HTR-8/SVneo (cell line): ENCODE results near the gene CYTH2.
"Not testable (repeated sequence)": the region's sequence is repeated elsewhere in the genome, so short reads cannot be mapped to it uniquely, and the experiment has no call there.

Source experiments
- DNase-seq: peaks from one replicate; pipeline ENCODE4 v3.0.0; 2011; ENCODE audit warnings: low spot score, mixed read lengths; ENCODE audit not compliant: insufficient read length
- FAIRE-seq: peaks from 2 replicates; lab custom pipeline; 2011; peaks lifted over from hg19 to GRCh38; lab: Jason Lieb, UNC

CYTH2 gene

GRCh38 chr19:48510421-48511268 lies 41.5 kb downstream of the CYTH2 start:
- FAIRE-seq = peak; percentile 72
- no peak for DNase-seq

DNA sequence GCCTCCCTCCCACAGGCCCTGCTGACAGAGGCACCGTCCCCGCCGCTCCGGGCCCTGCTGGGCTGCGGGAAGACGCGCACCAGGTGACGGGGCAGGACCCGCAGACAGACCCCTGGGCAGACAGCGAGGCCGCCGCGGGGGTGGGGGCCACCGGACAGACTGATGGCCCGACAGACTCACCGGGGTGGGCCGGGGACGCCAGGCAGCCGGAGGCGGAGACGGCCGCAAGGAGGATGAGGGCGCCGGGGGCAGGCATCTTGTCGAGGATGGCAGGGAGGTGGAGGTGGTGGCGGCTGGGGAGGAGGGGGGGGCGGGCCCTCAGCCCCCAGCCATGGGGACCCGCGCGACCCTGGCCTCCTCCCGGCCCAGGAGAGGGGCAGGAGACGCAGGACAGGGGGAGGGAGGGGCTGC lies 42.2 kb downstream of the CYTH2 start:
- DNase-seq = no peak
- no peak for FAIRE-seq

DNA sequence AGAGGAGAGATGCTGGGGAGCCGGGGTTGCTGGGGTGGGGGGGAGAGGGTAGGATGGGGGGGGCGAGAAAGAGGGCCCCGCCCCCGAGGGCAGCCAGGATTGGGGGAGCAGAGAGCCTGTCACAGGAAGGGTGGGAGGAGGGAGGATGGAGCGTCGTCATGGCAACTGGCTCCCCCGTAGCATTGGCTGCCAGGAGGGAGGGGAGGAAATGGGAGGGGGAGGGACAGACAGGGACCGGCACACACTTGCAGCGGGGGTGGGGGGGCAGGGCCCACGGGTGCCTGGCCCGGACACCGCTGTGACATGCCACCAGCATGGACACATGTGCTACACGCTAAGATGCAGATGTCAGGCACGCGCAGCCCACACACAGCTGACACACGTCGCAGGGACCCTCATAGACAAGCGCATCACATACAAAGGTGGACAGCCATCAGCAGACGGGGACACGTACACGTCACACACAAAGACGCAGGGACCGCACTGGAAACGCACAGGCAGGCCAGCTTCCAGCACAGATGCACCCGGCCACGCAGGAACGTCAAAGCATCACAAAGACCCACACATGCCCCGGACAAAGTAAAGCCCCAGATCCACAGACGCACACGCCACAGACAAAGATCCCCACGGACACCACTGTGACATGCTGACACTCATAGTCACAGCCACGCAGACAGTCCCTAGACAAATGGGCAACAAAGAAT lies 42.8 kb downstream of the CYTH2 start, which contains the start of gene LMTK3:
Gene LMTK3, minus strand, starts transcription at position 36 of the 704 bp plus-strand sequence. CDS start 259 bp downstream, outside the sequence.
- DNase-seq = no peak

GRCh38 chr19:48512504-48513288 lies 43.5 kb downstream of the CYTH2 start:
- DNase-seq = no peak

More for the DNA sequence above, 42.8 kb downstream of the CYTH2 start, which contains the start of gene LMTK3:
- peak; percentile 66 for FAIRE-seq

GRCh38 chr19:48513289-48514122 lies 44.3 kb downstream of the CYTH2 start:
- FAIRE-seq (no peak), DNase-seq (peak; percentile 90)

More at GRCh38 chr19:48512504-48513288, 43.5 kb downstream of the CYTH2 start:
- peak; percentile 79 for FAIRE-seq

GRCh38 chr19:48514123-48514458 lies 44.9 kb downstream of the CYTH2 start:
- no peak for DNase-seq
- no peak for FAIRE-seq

- no peak for DNase-seq
- no peak for FAIRE-seq
These were observed 47.4 kb downstream of the CYTH2 start for GRCh38 chr19:48516536-48516935.

- DNase-seq (no peak), FAIRE-seq (no peak)
These were observed 49.0 kb downstream of the CYTH2 start for GRCh38 chr19:48518207-48518606.

GRCh38 chr19:48519426-48519825 lies 50.3 kb downstream of the CYTH2 start:
- FAIRE-seq = not testable (repeated sequence)

GRCh38 chr19:48520134-48520533 lies 51.0 kb downstream of the CYTH2 start:
- DNase-seq (no peak), FAIRE-seq (no peak)

More at GRCh38 chr19:48519426-48519825, 50.3 kb downstream of the CYTH2 start:
- DNase-seq = not testable (repeated sequence)

DNA sequence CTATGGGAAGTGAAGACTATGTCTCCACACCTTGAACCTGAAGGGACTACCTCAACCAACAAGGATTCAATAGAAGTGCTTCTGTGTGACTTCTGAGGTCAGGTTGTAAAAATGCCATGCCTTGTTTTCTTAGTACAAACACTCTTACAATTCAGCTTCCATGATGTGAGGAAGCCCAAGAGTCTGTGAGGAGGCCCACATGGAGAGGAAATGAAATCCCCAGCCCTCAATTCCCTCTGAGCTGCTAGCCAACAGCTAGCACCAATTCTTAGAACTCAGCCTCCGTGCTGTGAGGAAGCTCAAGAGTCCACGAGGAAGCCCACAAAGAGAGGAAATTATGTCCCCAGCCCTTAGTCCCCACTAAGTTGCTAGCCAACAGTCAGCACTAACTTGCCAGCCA lies 55.1 kb downstream of the CYTH2 start:
- DNase-seq (no peak), FAIRE-seq (no peak)

- FAIRE-seq (no peak), DNase-seq (no peak)
These were observed 55.6 kb downstream of the CYTH2 start for GRCh38 chr19:48524732-48525131.

DNA sequence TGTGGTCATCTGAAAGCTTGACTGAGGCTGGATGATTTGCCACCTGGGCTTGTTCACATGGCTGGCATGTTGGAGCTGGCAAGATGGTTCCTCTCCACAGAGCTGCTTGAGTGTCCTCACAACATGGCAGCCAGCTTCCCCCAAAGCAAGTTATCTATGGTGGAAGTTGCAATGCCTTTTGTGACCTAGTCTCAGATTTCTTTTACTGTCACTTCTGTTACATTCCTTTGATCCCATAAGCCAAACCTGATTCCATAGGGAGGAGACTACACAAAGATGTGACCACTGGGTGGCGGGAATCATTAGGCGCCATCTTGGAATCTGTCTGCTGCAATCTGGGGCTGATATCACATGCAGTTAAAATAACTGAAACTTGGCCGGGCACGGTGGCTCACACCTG lies 60.0 kb downstream of the CYTH2 start:
- DNase-seq (no peak), FAIRE-seq (no peak)

DNA sequence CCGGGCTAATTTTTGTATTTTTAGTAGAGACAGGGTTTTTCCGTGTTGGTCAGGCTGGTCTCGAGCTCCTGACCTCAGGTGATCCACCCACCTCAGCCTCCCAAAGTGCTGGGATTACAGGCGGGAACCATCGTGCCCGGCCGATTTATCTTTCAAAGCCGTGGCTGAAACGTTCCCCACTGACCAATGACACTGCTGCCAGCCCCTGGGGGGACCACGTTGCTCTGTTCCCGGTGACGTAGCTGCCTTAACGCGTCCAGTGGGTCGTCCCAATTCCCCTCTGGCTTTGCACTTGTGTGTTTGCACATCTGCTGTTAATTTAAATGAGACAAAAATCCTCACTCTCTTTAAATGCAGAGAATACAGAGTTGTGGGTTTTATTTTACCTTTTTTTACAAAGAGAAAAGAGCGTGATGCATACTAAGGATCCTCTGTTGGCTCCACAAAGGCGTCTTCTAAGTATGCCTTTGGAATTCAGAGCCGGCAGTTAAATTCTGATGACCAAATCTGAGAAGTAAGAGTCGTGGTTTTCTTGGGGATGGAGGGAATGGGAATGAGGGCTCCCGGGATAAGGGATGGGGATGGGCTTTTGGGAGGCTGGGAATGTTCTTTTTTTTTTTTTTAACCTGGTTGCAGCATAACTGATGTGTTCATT lies 61.0 kb downstream of the CYTH2 start:
- FAIRE-seq (no peak), DNase-seq (no peak)

DNA sequence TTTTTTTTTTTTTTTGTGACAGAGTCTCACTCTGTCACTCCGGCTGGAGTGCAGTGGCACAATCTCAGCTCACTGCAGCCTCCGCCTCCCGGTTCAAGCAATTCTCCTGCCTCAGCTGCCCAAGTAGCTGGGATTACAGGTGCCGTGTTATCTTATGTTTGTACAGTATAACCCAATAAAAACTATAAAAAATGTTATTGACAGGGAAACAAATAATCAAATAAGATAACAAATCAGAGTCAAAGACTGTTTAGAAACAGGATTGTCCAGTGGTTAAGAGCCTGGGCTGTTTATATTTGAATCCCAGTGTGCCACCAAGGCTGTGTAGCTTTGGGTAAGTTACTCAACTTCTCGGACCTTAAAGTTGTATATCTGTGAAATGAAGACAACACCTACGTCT lies 61.6 kb downstream of the CYTH2 start:
- FAIRE-seq (no peak), DNase-seq (no peak)
